ENCODE results near the gene PIK3R5. TPM values are rescaled to one million over a fixed set of nuclear protein-coding genes. Genes with fewer than 3 reads are reported as not detected.

Gene PIK3R5
- total RNA-seq, 1 experiment from 2014 or later: 2.5 TPM

DNA sequence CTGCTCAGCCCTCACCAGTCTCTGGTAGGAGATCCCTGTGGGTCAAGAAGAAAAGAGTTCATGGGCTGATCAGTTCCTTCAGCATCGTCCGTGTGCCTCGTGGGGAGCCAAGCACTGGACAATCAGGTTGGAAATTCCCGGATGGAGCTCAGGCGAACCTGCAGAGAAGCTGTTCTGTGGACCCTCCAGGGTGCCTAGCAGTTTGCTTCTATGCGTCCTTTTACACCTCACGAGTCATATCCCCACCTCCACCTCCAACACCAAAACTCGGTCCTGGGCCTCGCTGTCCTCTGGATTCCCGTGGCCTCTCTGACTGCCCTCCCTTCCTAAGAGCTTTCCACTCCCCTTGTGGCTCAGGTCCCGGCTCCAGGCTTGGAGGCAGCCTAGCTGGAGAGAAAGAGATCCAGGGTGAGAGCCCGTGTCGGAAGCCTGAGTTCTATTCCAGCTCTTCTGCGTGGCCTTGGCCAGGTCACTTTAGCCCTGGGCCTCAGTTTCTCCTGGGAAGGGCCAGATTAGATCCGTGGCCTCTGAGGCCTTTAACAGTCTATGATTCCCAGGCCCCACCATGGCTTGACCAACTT, 71.8 kb downstream of the PIK3R5 start:
- ATAC-seq (no peak), DNase-seq (ENCODE audit: low read depth, low spot score) (no peak)
- H3K4me3 ChIP-seq (replicated peaks in 1 of 2; ENCODE audit: low read depth in 1 of 2, low read length in 2 of 2): no peak overlapping the region
- H3K27me3 ChIP-seq (ENCODE audit: insufficient read depth, low read length): no peaks in the 10 kb centered on the region
- no peak overlapping the region for H3K9ac ChIP-seq (ENCODE audit: low read length)
- no peak overlapping the region for H2AFZ ChIP-seq (ENCODE audit: low read depth, low read length, poor library complexity, severe bottlenecking)
- no peak overlapping the region for H3K4me2 ChIP-seq (ENCODE audit: low read length)
- no peaks in the 10 kb centered on the region for H3K9me2 ChIP-seq (ENCODE audit: insufficient read depth)
- TF ChIP-seq, protein P1, sequence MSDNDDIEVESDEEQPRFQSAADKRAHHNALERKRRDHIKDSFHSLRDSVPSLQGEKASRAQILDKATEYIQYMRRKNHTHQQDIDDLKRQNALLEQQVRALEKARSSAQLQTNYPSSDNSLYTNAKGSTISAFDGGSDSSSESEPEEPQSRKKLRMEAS (IDR thresholded peaks at IDR 0.05): no peak
- TF ChIP-seq SRF (IDR thresholded peaks at IDR 0.05; ENCODE audit: low read depth) (no peak), CEBPB (IDR thresholded peaks at IDR 0.05; ENCODE audit: low read depth) (no peak), FOSL1 (IDR thresholded peaks at IDR 0.05; ENCODE audit: low read depth) (no peak), JUND (IDR thresholded peaks at IDR 0.05) (no peak)
- H3K79me2 ChIP-seq (ENCODE audit: insufficient read depth, low read length): no peaks in the 10 kb centered on the region
- ChIA-PET CTCF (interaction anchor here (0.6 to 2.1 kb wide), 4 partner anchors 8 to 104 kb away, joined by 3 to 11 read pairs (median 7); no protein-coding TSS in a partner anchor), POLR2A (no interaction called here), RAD21 (ENCODE audit: low non-redundant PET in 1 of 2, low total read pairs in 2 of 2, uncharacterized antibody in 2 of 2, unreplicated experiment in 2 of 2) (no interaction called here)
- intact Hi-C loops (cut with micrococcal nuclease): loop anchor here (2.0 to 10.0 kb wide), 3 partner anchors 139 to 631 kb away; partner anchors contain the start of gene RPL26
- no peak overlapping the region for H3K27ac ChIP-seq (ENCODE audit: low read depth, low read length)
- no peaks in the 10 kb centered on the region for H4K20me1 ChIP-seq (ENCODE audit: insufficient read depth)
- no peaks in the 10 kb centered on the region for H3K9me3 ChIP-seq (ENCODE audit: control insufficient read depth in 1 of 2, insufficient read depth in 1 of 2, low read depth in 1 of 2, low read length in 2 of 2)
- H3K4me1 ChIP-seq (ENCODE audit: control insufficient read depth in 1 of 2, insufficient read depth in 2 of 2, low read length in 2 of 2): peaks cover 0 to 5% of the 10 kb centered on the region in 2 experiments; a peak in 1 of 4 replicates
- BruUV-seq (replicated peaks): no TSS peak
- H3K36me3 ChIP-seq (ENCODE audit: control insufficient read depth in 1 of 2, insufficient read depth in 2 of 2, low read length in 2 of 2): no peaks in the 10 kb centered on the region

DNA sequence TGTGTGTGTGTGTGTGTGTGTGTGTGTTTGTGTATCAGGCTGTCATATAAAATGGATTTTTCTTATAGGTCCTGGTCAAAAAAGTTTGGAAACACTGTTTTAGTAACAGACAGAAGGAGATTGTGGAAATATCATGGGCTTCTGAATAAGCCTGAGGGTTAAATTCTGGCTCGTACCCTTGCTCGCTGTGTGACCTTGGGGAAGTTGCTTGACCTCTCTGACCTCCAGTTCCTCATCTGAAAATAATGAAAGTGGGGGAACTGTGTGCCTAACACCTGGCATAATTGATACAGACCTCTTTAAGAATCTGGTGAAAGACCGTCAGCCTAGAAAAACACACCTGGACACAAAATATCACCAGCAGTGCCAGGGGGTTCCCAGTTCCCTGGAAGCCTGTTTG, 72.4 kb downstream of the PIK3R5 start:
- ATAC-seq (no peak), DNase-seq (ENCODE audit: low read depth, low spot score) (no peak)
- CTCF ChIA-PET: no interaction called here
- Histone ChIP-seq H3K9ac (ENCODE audit: low read length) (no peak overlapping the region), H3K4me2 (ENCODE audit: low read length) (no peak overlapping the region), H3K36me3 (ENCODE audit: control insufficient read depth in 1 of 2, insufficient read depth in 2 of 2, low read length in 2 of 2) (no peaks in the 10 kb centered on the region), H3K4me1 (ENCODE audit: control insufficient read depth in 1 of 2, insufficient read depth in 2 of 2, low read length in 2 of 2) (peaks cover 0 to 5% of the 10 kb centered on the region in 2 experiments; a peak in 1 of 4 replicates), H2AFZ (ENCODE audit: low read depth, low read length, poor library complexity, severe bottlenecking) (no peak overlapping the region), H3K27ac (ENCODE audit: low read depth, low read length) (no peak overlapping the region), H3K9me3 (ENCODE audit: control insufficient read depth in 1 of 2, insufficient read depth in 1 of 2, low read depth in 1 of 2, low read length in 2 of 2) (no peaks in the 10 kb centered on the region), H3K79me2 (ENCODE audit: insufficient read depth, low read length) (no peaks in the 10 kb centered on the region), H4K20me1 (ENCODE audit: insufficient read depth) (no peaks in the 10 kb centered on the region), H3K9me2 (ENCODE audit: insufficient read depth) (no peaks in the 10 kb centered on the region), H3K4me3 (replicated peaks in 1 of 2; ENCODE audit: low read depth in 1 of 2, low read length in 2 of 2) (no peak overlapping the region), H3K27me3 (ENCODE audit: insufficient read depth, low read length) (no peaks in the 10 kb centered on the region)
- POLR2A ChIA-PET: no interaction called here
- no TSS peak for BruUV-seq (replicated peaks)
- RAD21 ChIA-PET (ENCODE audit: low non-redundant PET in 1 of 2, low total read pairs in 2 of 2, uncharacterized antibody in 2 of 2, unreplicated experiment in 2 of 2): no interaction called here
- intact Hi-C loops (cut with micrococcal nuclease): loop anchor here (10.0 kb wide), 2 partner anchors 508 to 632 kb away; partner anchors contain the start of gene RPL26
- no peak for TF ChIP-seq FOSL1 (IDR thresholded peaks at IDR 0.05; ENCODE audit: low read depth)
- no peak for TF ChIP-seq CBX3 (IDR thresholded peaks at IDR 0.05; ENCODE audit: low read depth)
- TF ChIP-seq ELF1 (IDR thresholded peaks at IDR 0.05; ENCODE audit: borderline replicate concordance, low read depth): no peak
- no peak for TF ChIP-seq POLR2AphosphoS5 (IDR thresholded peaks at IDR 0.05; ENCODE audit: low read depth, low read length)
- TF ChIP-seq POLR2A (IDR thresholded peaks at IDR 0.05; ENCODE audit: borderline replicate concordance, extremely low read depth, insufficient read depth, insufficient read length): no peak
- no peak for TF ChIP-seq YY1 (IDR thresholded peaks at IDR 0.05; ENCODE audit: extremely low read depth, insufficient replicate concordance, low read depth, low read length)
- TF ChIP-seq, protein P1 (IDR thresholded peaks at IDR 0.05): no peak
- TF ChIP-seq, protein P2, sequence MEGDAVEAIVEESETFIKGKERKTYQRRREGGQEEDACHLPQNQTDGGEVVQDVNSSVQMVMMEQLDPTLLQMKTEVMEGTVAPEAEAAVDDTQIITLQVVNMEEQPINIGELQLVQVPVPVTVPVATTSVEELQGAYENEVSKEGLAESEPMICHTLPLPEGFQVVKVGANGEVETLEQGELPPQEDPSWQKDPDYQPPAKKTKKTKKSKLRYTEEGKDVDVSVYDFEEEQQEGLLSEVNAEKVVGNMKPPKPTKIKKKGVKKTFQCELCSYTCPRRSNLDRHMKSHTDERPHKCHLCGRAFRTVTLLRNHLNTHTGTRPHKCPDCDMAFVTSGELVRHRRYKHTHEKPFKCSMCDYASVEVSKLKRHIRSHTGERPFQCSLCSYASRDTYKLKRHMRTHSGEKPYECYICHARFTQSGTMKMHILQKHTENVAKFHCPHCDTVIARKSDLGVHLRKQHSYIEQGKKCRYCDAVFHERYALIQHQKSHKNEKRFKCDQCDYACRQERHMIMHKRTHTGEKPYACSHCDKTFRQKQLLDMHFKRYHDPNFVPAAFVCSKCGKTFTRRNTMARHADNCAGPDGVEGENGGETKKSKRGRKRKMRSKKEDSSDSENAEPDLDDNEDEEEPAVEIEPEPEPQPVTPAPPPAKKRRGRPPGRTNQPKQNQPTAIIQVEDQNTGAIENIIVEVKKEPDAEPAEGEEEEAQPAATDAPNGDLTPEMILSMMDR (IDR thresholded peaks at IDR 0.05 in 2 of 3, conservative IDR thresholded peaks at IDR 0.05 in 1 of 3; ENCODE audit: borderline replicate concordance in 1 of 3, insufficient read depth in 1 of 3, low read depth in 2 of 3, low read length in 2 of 3): no peak
- no peak for TF ChIP-seq ZNF274 (IDR thresholded peaks at IDR 0.05; ENCODE audit: low read depth, low read length)
- no peak for TF ChIP-seq SP1 (IDR thresholded peaks at IDR 0.05; ENCODE audit: low read depth)
- TF ChIP-seq TCF7L2 (IDR thresholded peaks at IDR 0.05; ENCODE audit: borderline replicate concordance, extremely low read depth, insufficient read depth, insufficient read length): no peak
- no peak for TF ChIP-seq EZH2phosphoT487 (IDR thresholded peaks at IDR 0.05; ENCODE audit: borderline replicate concordance)

Measured in HCT116 (cell line).